ENCODE data around the gene RAB19. TPM values are rescaled to one million over a fixed set of nuclear protein-coding genes. Genes with fewer than 3 reads are reported as not detected.

Gene RAB19
- total and polyA plus RNA-seq, 9 of the 15 experiments (the other 6 are each of a cell fraction or from before 2014, with no cell fraction given) = not detected

DNA sequence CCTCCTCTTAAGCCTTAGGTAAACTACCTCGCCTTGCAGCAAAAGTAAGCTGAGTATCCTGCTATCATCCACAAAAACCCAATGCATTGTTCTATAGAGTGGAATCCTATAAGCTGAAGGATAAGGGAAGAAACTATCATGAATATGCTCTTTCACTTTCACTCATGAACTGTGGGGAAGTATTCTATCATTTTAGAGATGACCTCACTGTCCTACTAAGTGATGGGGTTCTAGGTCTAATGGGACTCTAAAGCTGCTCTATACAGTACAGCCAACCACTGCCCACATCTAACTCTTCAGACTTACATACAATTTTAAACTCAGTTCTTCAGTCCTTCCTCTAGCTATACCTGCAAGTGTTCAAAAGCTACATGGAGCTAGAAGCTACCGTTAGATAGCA, 59.3 kb downstream of the RAB19 start:
- CTCF ChIA-PET (ENCODE audit: low intra/inter-chr PET ratio) = no interaction called here
- no peak overlapping the region for H3K9ac ChIP-seq (ENCODE audit: insufficient read depth in 1 of 2, low read depth in 2 of 2, low read length in 2 of 2)
- ATAC-seq (no peak; the same call in 2 of the 3 replicates), FAIRE-seq (no peak), DNase-seq (ENCODE audit: extremely low read depth in 1 of 4, low spot score in 3 of 4) (no peak)
- H4K20me1 ChIP-seq (replicated peaks; ENCODE audit: control insufficient read depth, insufficient read depth, low read length) = no peaks in the 10 kb centered on the region
- no peak overlapping the region for H2AFZ ChIP-seq (ENCODE audit: low read depth, low read length)
- H3K9me1 ChIP-seq (ENCODE audit: control insufficient read depth, insufficient read depth, low read length) = no peaks in the 10 kb centered on the region
- no TSS peak for BruUV-seq (replicated peaks)
- peaks cover 19% of the 10 kb centered on the region for H3K79me2 ChIP-seq (ENCODE audit: control insufficient read depth, insufficient read depth, low read length)
- intact Hi-C loops (cut with micrococcal nuclease) = no loop called here
- H3K4me3 ChIP-seq = no peak overlapping the region
- WGBS (ENCODE audit: insufficient coverage, low coverage, missing lambda C conversion rate) = 97% methylated on average over 2 of the region's 2 CpGs
- in situ Hi-C loops (cut with MboI) = no loop called here
- no peaks in the 10 kb centered on the region for H3K4me1 ChIP-seq (replicated peaks in 1 of 2; ENCODE audit: control insufficient read depth in 2 of 2, insufficient read depth in 2 of 2, low read length in 2 of 2)
- POLR2A ChIA-PET = interaction anchor here (0.7 to 2.9 kb wide), 7 partner anchors 8 to 72 kb away, joined by 3 to 18 read pairs (median 3); no protein-coding TSS in a partner anchor
- H3K4me2 ChIP-seq (ENCODE audit: insufficient read depth, low read length) = no peak overlapping the region
- H3K27me3 ChIP-seq (ENCODE audit: control insufficient read depth in 2 of 2, insufficient read depth in 2 of 2, low read length in 2 of 2) = no peaks in the 10 kb centered on the region
- peaks cover 82% of the 10 kb centered on the region for H3K36me3 ChIP-seq (ENCODE audit: control insufficient read depth, insufficient read depth, low read length)
- H3K9me3 ChIP-seq (replicated peaks; ENCODE audit: control insufficient read depth, insufficient read depth, low read depth, low read length) = no peaks in the 10 kb centered on the region
- no peak overlapping the region for H3K27ac ChIP-seq (ENCODE audit: extremely low read depth, low read depth, low read length)
- TF ChIP-seq DPF2 (IDR thresholded peaks at IDR 0.05) (no peak), PRDM10 (IDR thresholded peaks at IDR 0.05; ENCODE audit: partially characterized antibody) (no peak), GTF2B (IDR thresholded peaks at IDR 0.05; ENCODE audit: extremely low read depth, insufficient read length) (no peak), ZNF175 (CRISPR knock-in tag; IDR thresholded peaks at IDR 0.05; ENCODE audit: low read depth) (no peak), ZNF766 (CRISPR knock-in tag; conservative IDR thresholded peaks at IDR 0.05) (no peak), IRF1 (CRISPR knock-in tag; IDR thresholded peaks at IDR 0.05; ENCODE audit: borderline replicate concordance) (no peak)
- TF ChIP-seq, protein P1, sequence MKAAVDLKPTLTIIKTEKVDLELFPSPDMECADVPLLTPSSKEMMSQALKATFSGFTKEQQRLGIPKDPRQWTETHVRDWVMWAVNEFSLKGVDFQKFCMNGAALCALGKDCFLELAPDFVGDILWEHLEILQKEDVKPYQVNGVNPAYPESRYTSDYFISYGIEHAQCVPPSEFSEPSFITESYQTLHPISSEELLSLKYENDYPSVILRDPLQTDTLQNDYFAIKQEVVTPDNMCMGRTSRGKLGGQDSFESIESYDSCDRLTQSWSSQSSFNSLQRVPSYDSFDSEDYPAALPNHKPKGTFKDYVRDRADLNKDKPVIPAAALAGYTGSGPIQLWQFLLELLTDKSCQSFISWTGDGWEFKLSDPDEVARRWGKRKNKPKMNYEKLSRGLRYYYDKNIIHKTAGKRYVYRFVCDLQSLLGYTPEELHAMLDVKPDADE (conservative IDR thresholded peaks at IDR 0.05; ENCODE audit: control insufficient read depth, low read depth, low read length) = no peak
- TF ChIP-seq, protein P2, sequence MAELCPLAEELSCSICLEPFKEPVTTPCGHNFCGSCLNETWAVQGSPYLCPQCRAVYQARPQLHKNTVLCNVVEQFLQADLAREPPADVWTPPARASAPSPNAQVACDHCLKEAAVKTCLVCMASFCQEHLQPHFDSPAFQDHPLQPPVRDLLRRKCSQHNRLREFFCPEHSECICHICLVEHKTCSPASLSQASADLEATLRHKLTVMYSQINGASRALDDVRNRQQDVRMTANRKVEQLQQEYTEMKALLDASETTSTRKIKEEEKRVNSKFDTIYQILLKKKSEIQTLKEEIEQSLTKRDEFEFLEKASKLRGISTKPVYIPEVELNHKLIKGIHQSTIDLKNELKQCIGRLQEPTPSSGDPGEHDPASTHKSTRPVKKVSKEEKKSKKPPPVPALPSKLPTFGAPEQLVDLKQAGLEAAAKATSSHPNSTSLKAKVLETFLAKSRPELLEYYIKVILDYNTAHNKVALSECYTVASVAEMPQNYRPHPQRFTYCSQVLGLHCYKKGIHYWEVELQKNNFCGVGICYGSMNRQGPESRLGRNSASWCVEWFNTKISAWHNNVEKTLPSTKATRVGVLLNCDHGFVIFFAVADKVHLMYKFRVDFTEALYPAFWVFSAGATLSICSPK (IDR thresholded peaks at IDR 0.05; ENCODE audit: borderline replicate concordance) = no peak
- TF ChIP-seq, protein P3, sequence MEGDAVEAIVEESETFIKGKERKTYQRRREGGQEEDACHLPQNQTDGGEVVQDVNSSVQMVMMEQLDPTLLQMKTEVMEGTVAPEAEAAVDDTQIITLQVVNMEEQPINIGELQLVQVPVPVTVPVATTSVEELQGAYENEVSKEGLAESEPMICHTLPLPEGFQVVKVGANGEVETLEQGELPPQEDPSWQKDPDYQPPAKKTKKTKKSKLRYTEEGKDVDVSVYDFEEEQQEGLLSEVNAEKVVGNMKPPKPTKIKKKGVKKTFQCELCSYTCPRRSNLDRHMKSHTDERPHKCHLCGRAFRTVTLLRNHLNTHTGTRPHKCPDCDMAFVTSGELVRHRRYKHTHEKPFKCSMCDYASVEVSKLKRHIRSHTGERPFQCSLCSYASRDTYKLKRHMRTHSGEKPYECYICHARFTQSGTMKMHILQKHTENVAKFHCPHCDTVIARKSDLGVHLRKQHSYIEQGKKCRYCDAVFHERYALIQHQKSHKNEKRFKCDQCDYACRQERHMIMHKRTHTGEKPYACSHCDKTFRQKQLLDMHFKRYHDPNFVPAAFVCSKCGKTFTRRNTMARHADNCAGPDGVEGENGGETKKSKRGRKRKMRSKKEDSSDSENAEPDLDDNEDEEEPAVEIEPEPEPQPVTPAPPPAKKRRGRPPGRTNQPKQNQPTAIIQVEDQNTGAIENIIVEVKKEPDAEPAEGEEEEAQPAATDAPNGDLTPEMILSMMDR (IDR thresholded peaks at IDR 0.05 in 2 of 3, conservative IDR thresholded peaks at IDR 0.05 in 1 of 3; ENCODE audit: insufficient read depth in 2 of 3, low read depth in 1 of 3, low read length in 3 of 3) = no peak
